ENCODE data around the gene DCPS. TPM values are rescaled to one million over a fixed set of nuclear protein-coding genes. Genes with fewer than 3 reads are reported as not detected.

DCPS gene
- total RNA-seq, 4 donors from 2014 or later: 6.7 to 23.9 (median 7.9) TPM

DNA sequence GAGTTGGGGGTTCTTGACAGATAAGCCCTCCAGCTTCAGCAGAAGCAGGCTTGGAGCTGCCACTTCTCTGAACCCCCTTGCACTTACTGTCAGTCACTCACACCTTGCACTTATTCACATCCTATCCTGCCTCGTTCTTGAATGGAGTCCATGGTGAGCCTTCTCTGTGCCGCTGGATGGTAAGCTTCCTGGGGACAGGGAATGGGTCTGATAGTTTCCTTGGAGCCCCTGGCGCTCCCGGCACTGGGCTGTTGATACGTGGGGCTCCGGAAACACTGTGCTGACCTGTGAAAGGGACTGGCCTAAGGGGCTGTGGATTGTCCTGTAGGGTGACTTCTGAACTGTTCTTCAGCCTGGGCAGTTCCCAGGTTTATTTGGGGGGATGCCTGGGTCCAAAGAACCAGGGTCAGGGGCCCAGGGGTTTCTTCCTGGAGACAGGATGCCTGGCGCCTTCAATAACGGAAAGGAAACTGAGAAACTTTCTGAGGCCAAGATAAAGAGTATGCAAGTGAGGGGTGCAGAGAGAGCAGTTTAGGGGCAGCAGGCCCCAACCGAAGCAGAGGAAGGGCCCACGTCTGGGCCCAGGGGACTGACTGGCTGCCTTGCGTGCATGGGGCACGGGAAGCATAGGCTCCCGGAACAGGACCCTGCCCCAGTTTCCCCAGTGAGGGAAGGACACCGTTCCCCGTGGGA lies 50.9 kb downstream of the DCPS start:
- no peaks in the 10 kb centered on the region for H3K27me3 ChIP-seq
- H3K27ac ChIP-seq: peak overlapping the region; percentile 63 to 85 (median 76)
- DNase-seq: no peak
- no peaks in the 10 kb centered on the region for H3K9me3 ChIP-seq
- H3K4me3 ChIP-seq: peak overlapping the region; percentile 54 to 75 (median 61)
- H3K36me3 ChIP-seq: no peaks in the 10 kb centered on the region
- H3K4me1 ChIP-seq: peaks cover 0 to 49% (median 0%) of the 10 kb centered on the region in 4 donors
- TF ChIP-seq POLR2A (IDR thresholded peaks at IDR 0.05): no peak
- TF ChIP-seq, protein P1, sequence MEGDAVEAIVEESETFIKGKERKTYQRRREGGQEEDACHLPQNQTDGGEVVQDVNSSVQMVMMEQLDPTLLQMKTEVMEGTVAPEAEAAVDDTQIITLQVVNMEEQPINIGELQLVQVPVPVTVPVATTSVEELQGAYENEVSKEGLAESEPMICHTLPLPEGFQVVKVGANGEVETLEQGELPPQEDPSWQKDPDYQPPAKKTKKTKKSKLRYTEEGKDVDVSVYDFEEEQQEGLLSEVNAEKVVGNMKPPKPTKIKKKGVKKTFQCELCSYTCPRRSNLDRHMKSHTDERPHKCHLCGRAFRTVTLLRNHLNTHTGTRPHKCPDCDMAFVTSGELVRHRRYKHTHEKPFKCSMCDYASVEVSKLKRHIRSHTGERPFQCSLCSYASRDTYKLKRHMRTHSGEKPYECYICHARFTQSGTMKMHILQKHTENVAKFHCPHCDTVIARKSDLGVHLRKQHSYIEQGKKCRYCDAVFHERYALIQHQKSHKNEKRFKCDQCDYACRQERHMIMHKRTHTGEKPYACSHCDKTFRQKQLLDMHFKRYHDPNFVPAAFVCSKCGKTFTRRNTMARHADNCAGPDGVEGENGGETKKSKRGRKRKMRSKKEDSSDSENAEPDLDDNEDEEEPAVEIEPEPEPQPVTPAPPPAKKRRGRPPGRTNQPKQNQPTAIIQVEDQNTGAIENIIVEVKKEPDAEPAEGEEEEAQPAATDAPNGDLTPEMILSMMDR (IDR thresholded peaks at IDR 0.05): no peak

DNA sequence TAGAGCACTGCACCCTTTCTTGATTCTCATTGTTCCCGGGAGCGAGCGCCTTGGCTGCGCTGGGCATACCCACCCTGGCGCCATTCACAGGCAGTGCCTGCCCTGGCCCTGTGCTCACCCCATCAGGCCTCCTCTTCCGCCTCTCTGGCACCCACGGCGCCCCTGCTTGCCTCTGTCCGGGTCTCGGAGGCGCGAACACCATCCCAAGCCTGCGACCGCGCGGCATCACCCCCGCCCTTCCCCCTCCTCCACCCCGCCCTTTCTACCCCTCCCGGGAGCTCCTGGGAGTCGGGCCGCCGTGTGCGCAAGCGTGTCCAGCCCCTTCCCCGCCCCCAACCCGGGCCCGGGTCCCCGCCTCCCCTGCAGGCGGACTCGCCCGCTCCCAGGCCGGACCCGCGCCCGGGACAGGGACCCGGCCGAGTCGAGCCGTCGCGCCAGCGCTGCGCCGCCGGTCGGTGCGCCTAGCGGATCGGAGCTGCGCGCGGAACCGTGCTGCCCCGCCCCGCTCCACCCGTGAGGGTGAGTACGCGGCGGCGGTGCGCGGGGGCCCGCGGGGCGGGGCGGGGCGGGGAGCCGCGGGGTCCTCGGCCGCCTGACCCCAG lies 51.6 kb downstream of the DCPS start, which contains the start of gene ST3GAL4:
TSS of gene ST3GAL4 (plus strand) at position 363 of the 602 bp plus-strand sequence. CDS start 50,470 bp downstream, outside the sequence.
- Histone ChIP-seq H3K27me3 (no peaks in the 10 kb centered on the region), H3K9me3 (no peaks in the 10 kb centered on the region), H3K36me3 (no peaks in the 10 kb centered on the region), H3K4me1 (peaks cover 0 to 53% (median 0%) of the 10 kb centered on the region in 4 donors), H3K4me3 (peak within 1 kb of the TSS; percentile 54 to 75 (median 61)), H3K27ac (peak within 1 kb of the TSS; percentile 63 to 85 (median 76))
- DNase-seq: peak; percentile 33 to 78 (median 71)
- no peak for TF ChIP-seq POLR2A (IDR thresholded peaks at IDR 0.05)
- TF ChIP-seq, protein P1 (IDR thresholded peaks at IDR 0.05): no peak

DNA sequence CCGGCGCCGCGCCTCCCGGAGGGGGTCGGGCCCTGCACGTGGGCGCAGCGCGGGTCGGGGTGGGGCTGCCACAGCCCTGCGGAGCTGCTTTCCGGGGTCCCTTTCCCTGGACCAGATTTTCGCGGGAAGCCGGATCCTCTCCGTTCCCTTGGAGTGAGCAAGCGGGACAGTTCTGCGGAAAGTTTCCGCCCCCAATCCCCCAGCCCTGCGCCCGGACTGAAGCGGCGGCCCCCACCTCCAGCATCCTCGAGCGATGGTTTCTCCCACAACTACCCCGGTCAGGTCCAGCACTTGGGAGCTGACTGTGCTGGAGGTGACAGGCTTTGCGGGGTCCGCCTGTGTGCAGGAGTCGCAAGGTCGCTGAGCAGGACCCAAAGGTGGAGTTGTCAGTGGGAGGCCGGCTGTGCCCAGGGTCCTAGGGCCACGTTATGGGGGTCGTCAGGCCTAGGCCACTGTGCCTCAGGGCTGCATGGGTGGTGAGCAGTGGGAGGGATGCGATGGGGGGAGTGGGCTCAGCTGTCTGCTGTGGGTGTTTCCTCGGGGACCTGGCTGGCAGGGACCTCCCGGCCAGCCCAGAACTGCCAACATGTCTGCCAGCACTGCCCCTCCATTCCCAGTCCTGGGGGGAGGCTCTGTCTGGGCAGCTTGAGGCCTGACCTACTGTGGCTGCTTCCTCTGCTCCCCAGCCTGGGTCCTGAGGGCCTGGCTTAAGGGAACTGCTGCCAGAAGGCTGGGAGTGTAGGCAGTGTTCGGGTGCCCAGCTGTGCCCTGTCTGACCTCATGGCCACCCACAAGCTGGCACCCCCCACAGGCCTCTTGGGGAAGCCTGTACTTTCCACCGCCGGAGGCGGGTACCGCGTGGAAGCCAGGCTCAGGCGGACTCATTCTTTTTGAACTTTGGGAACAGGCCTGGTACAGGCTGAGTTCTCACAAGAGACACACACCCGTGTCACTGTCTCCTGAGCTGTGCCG lies 52.4 kb downstream of the DCPS start:
- Histone ChIP-seq H3K27ac (peak overlapping the region; percentile 48 to 85 (median 76)), H3K27me3 (no peaks in the 10 kb centered on the region), H3K36me3 (no peaks in the 10 kb centered on the region), H3K4me3 (peak overlapping the region; percentile 54 to 75 (median 61)), H3K9me3 (no peaks in the 10 kb centered on the region), H3K4me1 (peaks cover 0 to 51% (median 0%) of the 10 kb centered on the region in 4 donors)
- DNase-seq: no peak
- TF ChIP-seq POLR2A (IDR thresholded peaks at IDR 0.05): no peak
- TF ChIP-seq, protein P1 (IDR thresholded peaks at IDR 0.05): no peak

DNA sequence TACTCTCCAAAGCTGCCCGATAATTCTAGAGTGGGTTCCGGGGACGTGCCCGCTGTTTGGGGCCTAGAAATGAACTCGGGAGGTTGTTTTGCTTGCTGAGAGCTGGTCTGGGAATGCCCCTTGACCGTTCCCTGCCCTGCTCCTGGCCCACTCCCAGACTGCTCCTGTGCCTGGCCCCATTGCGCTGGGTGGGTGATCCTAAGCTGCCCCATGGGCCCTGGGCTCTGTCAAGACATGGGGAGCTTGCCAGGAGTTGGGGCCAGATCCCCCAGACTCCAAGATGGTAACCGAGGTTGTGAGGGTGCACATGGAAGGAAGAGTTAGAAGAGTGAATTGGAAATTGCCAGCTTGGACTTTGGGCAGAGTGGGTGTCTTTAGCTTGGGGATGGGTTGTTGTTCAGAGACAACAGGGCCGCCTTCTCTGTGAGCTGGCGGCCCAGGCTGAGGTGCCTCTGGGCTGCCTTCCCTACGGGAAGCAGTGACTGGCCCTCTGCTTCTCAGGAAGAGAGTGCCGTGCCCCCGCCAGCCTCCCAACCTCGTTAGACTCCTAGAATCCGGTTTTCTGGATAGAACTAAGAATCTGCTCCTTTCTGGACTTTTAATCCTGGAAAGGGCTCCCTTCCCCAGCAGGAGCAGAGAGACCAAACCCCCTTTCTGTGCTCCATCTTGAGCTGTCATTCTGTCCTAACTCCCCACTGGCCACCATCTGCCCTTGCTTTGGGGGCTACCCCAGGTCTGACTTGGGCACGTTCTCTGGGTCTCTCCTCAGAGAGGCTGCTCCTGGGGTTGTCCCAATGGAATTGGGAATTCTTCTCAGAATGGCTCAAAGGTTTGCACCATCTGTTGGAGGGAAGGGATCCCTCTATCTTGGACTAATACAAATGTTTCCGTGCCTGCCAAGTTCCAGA lies 53.4 kb downstream of the DCPS start:
- Histone ChIP-seq H3K27me3 (no peaks in the 10 kb centered on the region), H3K9me3 (no peaks in the 10 kb centered on the region), H3K4me3 (peak overlapping the region in 3 of 4 donors; percentile 54 to 75 (median 56)), H3K36me3 (no peaks in the 10 kb centered on the region), H3K4me1 (peaks cover 0 to 46% (median 0%) of the 10 kb centered on the region in 4 donors), H3K27ac (peak overlapping the region; percentile 48 to 85 (median 76))
- DNase-seq: no peak
- TF ChIP-seq POLR2A (IDR thresholded peaks at IDR 0.05): no peak
- TF ChIP-seq, protein P1 (IDR thresholded peaks at IDR 0.05): no peak

Data from Peyer's patch (tissue), 4 donors.